ENCODE results near the gene FBP1. TPM values are rescaled to one million over a fixed set of nuclear protein-coding genes. Genes with fewer than 3 reads are reported as not detected.

The FBP1 gene
- total RNA-seq, 4 donors from 2014 or later = 20.3 to 31.8 (median 23.1) TPM

DNA sequence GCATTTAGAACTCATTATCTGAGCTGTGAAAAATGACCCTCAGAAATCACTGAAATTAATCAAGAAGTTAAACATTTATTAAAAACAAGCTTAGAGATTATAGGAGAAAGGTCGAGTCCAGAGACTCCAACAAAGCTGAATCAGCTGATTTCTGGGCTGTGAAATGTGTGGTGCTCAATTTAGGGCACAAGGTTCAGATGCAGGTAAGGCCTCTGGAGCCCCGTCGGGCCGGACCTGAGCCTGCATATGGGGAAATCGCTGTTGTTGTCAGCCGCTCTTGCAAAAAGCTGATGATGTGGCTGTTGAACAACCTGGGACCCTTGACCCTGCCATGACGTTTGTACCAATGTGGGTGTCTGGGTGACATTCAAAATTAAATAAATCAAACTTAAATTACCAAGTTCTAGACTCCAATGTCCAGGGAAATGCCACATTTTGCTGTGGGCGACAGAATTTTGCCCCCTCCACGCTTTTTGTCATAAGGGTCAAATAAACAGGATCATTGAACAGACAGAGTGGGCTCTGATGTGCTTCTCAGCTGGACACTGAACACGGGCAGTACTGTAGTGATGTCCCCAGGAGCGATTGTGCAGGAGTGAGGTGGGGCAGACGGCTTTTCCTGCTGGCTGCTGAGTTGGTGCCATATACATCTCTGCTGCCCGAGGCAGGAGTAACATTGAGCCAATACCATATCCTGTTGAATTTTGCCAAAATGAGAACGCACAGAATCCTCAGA, 27.2 kb upstream of the FBP1 start:
- intact Hi-C loops (cut with DNase I) = no loop called here
- no peaks in the 10 kb centered on the region for H3K36me3 ChIP-seq
- no peak for DNase-seq
- H3K4me1 ChIP-seq = no peaks in the 10 kb centered on the region
- TF ChIP-seq, protein P1, sequence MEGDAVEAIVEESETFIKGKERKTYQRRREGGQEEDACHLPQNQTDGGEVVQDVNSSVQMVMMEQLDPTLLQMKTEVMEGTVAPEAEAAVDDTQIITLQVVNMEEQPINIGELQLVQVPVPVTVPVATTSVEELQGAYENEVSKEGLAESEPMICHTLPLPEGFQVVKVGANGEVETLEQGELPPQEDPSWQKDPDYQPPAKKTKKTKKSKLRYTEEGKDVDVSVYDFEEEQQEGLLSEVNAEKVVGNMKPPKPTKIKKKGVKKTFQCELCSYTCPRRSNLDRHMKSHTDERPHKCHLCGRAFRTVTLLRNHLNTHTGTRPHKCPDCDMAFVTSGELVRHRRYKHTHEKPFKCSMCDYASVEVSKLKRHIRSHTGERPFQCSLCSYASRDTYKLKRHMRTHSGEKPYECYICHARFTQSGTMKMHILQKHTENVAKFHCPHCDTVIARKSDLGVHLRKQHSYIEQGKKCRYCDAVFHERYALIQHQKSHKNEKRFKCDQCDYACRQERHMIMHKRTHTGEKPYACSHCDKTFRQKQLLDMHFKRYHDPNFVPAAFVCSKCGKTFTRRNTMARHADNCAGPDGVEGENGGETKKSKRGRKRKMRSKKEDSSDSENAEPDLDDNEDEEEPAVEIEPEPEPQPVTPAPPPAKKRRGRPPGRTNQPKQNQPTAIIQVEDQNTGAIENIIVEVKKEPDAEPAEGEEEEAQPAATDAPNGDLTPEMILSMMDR (IDR thresholded peaks at IDR 0.05) = no peak
- TF ChIP-seq POLR2A (IDR thresholded peaks at IDR 0.05) = no peak
- no peaks in the 10 kb centered on the region for H3K9me3 ChIP-seq
- 81 to 87% methylated on average over 14 of the region's 14 CpGs for WGBS, 2 donors
- H3K27ac ChIP-seq = no peak overlapping the region
- H3K4me3 ChIP-seq (replicated peaks in 1 of 3) = no peak overlapping the region
- H3K27me3 ChIP-seq = no peaks in the 10 kb centered on the region

DNA sequence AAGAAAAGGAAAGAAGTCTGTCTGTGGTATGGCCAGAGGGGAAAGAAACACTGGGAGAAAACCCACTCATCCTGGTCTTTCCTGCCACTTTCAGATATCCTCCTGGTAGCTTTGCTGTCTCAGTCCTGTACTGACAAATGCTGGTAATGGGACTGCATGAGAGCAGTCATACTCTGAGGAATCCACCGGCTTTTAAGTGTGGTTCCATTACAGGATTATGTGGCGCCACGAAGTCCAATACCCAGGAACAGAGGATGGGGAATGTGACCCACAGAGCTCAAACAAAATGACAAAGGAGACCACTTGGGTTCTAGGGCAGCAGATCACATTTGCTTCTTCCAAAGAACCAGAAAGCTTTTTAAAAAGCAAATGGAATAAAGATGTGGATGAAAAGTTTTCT, 26.3 kb upstream of the FBP1 start:
- H3K36me3 ChIP-seq = no peaks in the 10 kb centered on the region
- no peak overlapping the region for H3K27ac ChIP-seq
- no peak for DNase-seq
- 77 to 83% methylated on average over 3 of the region's 3 CpGs for WGBS, 2 donors
- no peaks in the 10 kb centered on the region for H3K4me1 ChIP-seq
- H3K4me3 ChIP-seq (replicated peaks in 1 of 3) = no peak overlapping the region
- no peak for TF ChIP-seq POLR2A (IDR thresholded peaks at IDR 0.05)
- TF ChIP-seq, protein P1 (IDR thresholded peaks at IDR 0.05) = no peak
- intact Hi-C loops (cut with DNase I) = no loop called here
- no peaks in the 10 kb centered on the region for H3K27me3 ChIP-seq
- H3K9me3 ChIP-seq = no peaks in the 10 kb centered on the region

DNA sequence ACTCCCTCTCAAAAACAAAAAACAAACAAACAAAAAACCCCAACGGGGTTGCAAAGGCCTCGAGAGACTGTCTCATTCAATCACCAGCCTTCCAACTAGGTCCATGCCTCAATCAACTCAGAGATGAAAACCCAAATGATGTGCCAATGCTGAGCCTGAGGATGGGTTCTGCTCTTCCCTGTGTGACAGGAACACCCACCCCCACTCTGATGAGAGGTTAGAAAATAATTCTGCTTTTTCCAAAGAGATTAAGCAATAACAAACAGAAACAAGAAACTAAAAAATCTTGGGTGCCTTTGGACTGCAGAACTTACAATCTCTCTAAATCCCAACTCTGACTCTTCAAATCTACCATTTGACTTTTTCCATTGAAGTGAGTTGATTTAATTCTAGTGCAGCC, 25.5 kb upstream of the FBP1 start:
- Histone ChIP-seq H3K4me3 (replicated peaks in 1 of 3) (no peak overlapping the region), H3K27ac (no peak overlapping the region), H3K4me1 (no peaks in the 10 kb centered on the region), H3K9me3 (no peaks in the 10 kb centered on the region), H3K36me3 (no peaks in the 10 kb centered on the region), H3K27me3 (no peaks in the 10 kb centered on the region)
- no peak for DNase-seq
- intact Hi-C loops (cut with DNase I) = no loop called here
- TF ChIP-seq POLR2A (IDR thresholded peaks at IDR 0.05) = no peak
- TF ChIP-seq, protein P1 (IDR thresholded peaks at IDR 0.05) = no peak
- WGBS, 2 donors = 81 to 85% methylated on average over 2 of the region's 2 CpGs

DNA sequence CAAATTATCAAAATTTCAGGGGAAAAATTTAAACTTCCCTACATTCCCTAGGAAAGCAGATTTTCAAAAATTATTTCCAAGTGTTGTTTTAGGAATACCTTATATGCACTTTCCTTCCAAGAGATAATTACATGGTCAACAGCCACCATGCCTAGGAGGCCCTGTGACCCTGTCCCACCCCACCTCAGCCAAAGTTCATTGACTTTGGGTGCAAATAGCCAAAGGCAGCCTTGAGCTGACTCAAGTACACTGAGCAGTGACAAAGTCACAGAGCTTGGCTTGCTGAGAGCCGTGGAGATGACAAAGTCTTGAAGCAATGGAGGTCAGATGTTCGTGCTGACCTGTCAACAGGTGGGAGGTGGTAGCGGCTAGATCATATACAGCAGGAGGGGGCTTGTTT, 24.3 kb upstream of the FBP1 start:
- DNase-seq = no peak
- no peaks in the 10 kb centered on the region for H3K9me3 ChIP-seq
- H3K4me1 ChIP-seq = no peaks in the 10 kb centered on the region
- no peak overlapping the region for H3K27ac ChIP-seq
- no peaks in the 10 kb centered on the region for H3K27me3 ChIP-seq
- no peak for TF ChIP-seq POLR2A (IDR thresholded peaks at IDR 0.05)
- TF ChIP-seq, protein P1 (IDR thresholded peaks at IDR 0.05) = no peak
- no peaks in the 10 kb centered on the region for H3K36me3 ChIP-seq
- 90 to 95% methylated on average over 3 of the region's 3 CpGs for WGBS, 2 donors
- intact Hi-C loops (cut with DNase I) = no loop called here
- H3K4me3 ChIP-seq (replicated peaks in 1 of 3) = no peak overlapping the region

DNA sequence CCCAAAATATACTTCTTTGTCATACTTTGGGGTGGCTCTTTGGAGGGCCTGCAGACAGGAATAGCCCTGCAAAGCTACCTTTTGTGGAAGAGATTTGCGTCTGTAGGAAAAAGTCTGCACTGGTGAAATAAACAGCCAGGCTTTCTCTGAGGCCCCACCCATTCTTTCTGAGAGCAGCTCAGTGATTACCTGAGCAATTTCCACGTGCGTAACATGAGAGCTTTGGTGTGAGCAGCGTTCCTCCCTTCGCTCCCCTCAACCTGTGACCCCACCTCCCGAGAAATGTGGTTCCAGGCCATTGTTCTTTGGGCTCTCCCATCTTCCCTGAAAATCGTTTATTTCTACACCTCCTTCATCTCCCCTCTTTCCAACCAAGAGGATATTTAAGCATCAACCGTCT, 23.8 kb upstream of the FBP1 start:
- no peak for DNase-seq
- TF ChIP-seq POLR2A (IDR thresholded peaks at IDR 0.05) = no peak
- TF ChIP-seq, protein P1 (IDR thresholded peaks at IDR 0.05) = no peak
- Histone ChIP-seq H3K9me3 (no peaks in the 10 kb centered on the region), H3K27me3 (no peaks in the 10 kb centered on the region), H3K4me3 (replicated peaks in 1 of 3) (no peak overlapping the region), H3K27ac (no peak overlapping the region), H3K4me1 (no peaks in the 10 kb centered on the region), H3K36me3 (no peaks in the 10 kb centered on the region)
- intact Hi-C loops (cut with DNase I) = no loop called here
- 60 to 66% methylated on average over 8 of the region's 8 CpGs for WGBS, 2 donors

Data from thyroid gland (tissue), 4 donors.